22Rv1 (cell line): Measurements from ENCODE around the gene ZFP36L2.

ENCODE experiments used
- H3K27ac ChIP-seq: fragments of 450-650 bp; 2 replicates; pipeline ENCODE4 v1.5.1; 2017
- CTCF ChIP-seq: fragments of 450-650 bp; IDR thresholded peaks from 2 replicates; pipeline ENCODE4 v1.5.1; 2017; ENCODE audit warnings: mild to moderate bottlenecking
- ZFX ChIP-seq: fragments of 450-650 bp; IDR thresholded peaks from 2 replicates; pipeline ENCODE4 v1.6.1; 2017; ENCODE audit warnings: antibody characterized with exemption, borderline replicate concordance

Gene ZFP36L2

DNA sequence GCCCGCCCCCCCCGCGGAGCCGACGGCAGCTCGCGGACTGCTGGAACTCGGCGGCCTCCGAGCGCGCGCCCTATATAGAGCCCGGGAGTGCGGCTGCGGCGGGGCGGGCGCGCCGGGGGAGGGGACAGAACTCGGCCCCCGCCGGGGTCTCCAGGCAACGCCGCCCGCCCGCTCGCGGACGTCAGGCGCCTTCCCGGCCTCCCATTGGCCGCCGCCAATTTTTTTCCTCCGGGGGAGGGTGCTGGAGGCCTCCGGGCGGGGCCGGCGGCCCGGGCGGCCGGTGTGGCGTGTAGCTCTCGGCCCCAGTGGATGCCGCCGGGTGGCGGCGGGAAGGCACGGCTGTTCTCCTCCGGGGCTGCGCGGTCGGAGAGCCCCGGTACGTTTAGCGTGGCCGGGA, at the start of gene ZFP36L2:
ZFP36L2 (minus strand) TSS at position 49 of the 397 bp plus-strand sequence. CDS start 291 bp downstream, outside the sequence.
- TF ChIP-seq CTCF (no peak), ZFX (no peak)
- peak within 1 kb of the TSS; percentile 95 for H3K27ac ChIP-seq

DNA sequence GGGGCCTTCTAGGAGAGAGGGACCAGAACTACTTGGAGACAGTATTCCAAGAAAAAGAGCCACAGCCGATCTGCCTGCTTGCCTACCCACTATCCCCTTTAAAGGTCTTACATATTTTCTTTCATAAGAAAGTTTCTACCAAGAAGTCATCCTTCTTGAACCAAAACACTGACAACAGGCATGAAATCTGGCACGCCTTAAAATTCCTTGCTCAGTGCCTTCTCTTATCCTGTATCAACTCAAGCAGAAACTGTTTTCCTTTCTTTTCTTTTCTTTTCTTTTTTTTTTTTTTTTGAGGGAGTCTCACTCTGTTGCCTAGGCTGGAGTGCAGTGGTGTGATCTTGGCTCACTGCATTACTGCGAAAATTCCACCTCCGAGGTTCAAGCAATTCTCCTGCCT, 48.3 kb upstream of the ZFP36L2 start:
- no peak overlapping the region for H3K27ac ChIP-seq
- TF ChIP-seq ZFX: no peak
- no peak for TF ChIP-seq CTCF

DNA sequence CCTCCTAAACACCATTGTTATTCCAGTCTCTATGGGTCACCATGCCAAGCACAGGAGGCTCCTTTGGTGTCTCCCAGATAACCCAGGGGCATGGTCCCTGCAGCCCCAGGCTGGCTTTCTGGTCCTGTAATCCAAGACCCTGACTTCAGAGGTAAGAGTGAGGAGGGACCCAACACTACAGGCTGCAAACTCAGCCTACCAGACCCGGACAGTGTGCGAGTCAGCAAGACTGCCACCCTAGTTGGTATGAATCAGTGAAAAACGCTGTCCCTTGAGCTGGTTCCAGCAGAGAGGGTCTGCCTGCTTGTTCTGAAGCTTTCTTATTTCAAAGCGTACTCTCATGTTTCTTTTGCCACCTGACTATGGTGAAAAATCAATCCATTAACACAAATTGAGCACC, 47.6 kb upstream of the ZFP36L2 start:
- H3K27ac ChIP-seq: no peak overlapping the region
- TF ChIP-seq CTCF (no peak), ZFX (no peak)

GRCh38 chr2:43273529-43273928, 47.1 kb upstream of the ZFP36L2 start:
- TF ChIP-seq CTCF (no peak), ZFX (no peak)
- H3K27ac ChIP-seq: no peak overlapping the region

GRCh38 chr2:43270930-43271615, 44.7 kb upstream of the ZFP36L2 start:
- TF ChIP-seq ZFX (no peak), CTCF (no peak)
- no peak overlapping the region for H3K27ac ChIP-seq

DNA sequence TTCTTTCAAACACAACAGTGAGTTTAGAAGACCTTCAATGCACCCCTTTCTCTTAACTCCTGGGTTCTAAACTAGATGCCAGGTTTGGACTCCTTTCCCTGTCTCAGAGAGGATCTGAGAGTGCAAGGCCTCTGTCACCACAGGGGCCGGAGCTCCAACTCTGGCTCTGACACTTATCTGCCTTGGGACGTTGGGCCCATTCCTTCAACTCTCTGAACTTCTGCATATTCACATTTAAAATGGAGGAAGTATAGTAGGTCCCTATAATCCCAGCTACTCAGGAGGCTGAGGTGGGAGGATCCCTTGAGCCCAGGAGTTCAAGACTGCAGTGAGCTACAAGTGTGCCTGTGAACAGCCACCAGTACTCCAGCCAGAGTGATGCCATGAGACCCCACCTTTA, 44.1 kb upstream of the ZFP36L2 start:
- no peak overlapping the region for H3K27ac ChIP-seq
- TF ChIP-seq CTCF (no peak), ZFX (no peak)

DNA sequence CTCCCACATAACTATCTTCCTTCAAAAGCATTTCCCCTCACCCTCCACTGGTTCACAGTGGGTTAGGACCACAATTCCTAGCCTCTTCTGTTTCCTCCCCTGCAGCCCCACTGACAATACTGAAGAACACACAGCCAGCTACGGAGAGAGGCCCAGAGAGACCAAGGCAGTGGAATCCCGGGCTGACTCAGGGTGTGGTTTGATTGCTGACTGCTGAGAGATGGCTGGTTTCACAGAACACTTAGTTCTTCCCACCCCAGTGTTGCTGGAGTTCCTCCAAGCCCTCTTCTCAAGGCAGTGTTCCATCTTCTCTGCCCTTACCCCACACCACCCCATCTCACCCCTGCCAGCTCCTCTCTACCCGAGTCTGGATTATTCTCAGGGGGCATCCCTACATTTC, 43.3 kb upstream of the ZFP36L2 start:
- no peak for TF ChIP-seq CTCF
- no peak for TF ChIP-seq ZFX
- no peak overlapping the region for H3K27ac ChIP-seq
